Measurements from ENCODE around the gene SHISA6.

SHISA6 gene

DNA sequence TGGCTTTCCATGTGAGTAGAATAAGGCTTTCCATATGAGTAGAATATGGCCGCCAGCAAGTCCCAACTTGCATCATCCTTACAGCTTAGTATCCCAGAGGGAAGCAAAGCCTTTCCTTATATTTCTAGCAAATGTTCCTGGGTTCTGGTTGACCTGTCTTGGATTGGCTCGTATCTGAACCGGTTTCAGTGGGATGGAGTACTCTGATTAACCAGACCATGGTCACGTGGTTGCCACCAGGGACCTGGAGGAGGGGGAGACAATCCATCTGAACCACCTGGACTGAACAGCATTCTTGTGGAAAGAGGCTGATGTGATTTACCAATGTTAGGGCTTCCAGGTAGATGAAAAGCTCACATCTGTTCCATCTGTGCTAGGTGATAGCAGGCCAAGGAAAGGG is 89.0 kb downstream of the SHISA6 start:
- TF ChIP-seq, protein P1, sequence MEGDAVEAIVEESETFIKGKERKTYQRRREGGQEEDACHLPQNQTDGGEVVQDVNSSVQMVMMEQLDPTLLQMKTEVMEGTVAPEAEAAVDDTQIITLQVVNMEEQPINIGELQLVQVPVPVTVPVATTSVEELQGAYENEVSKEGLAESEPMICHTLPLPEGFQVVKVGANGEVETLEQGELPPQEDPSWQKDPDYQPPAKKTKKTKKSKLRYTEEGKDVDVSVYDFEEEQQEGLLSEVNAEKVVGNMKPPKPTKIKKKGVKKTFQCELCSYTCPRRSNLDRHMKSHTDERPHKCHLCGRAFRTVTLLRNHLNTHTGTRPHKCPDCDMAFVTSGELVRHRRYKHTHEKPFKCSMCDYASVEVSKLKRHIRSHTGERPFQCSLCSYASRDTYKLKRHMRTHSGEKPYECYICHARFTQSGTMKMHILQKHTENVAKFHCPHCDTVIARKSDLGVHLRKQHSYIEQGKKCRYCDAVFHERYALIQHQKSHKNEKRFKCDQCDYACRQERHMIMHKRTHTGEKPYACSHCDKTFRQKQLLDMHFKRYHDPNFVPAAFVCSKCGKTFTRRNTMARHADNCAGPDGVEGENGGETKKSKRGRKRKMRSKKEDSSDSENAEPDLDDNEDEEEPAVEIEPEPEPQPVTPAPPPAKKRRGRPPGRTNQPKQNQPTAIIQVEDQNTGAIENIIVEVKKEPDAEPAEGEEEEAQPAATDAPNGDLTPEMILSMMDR (IDR thresholded peaks at IDR 0.05; ENCODE audit: extremely low read depth, missing control alignments) = no peak
- no peak for DNase-seq (ENCODE audit: low spot score)

DNA sequence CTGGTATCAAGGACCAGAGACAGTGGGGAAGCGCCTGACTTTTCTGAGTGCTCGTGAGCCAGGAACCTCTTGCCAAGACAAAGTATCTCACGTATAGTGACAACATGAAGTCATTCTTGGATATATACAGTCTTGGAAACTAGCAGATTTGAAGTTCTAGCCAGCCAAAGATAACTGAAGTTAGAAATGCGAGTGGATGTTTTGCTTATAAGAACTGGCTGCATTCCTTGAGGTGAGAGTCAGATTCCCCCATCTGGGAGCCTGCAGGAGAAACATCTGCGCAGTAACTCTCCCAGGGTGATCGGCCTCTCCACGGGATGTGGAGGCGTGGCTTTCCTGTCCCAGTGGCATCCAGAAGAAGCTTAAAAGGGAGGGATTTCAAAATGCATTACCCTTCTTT is 89.8 kb downstream of the SHISA6 start:
- TF ChIP-seq, protein P1 (IDR thresholded peaks at IDR 0.05; ENCODE audit: extremely low read depth, missing control alignments) = no peak
- DNase-seq (ENCODE audit: low spot score) = no peak

DNA sequence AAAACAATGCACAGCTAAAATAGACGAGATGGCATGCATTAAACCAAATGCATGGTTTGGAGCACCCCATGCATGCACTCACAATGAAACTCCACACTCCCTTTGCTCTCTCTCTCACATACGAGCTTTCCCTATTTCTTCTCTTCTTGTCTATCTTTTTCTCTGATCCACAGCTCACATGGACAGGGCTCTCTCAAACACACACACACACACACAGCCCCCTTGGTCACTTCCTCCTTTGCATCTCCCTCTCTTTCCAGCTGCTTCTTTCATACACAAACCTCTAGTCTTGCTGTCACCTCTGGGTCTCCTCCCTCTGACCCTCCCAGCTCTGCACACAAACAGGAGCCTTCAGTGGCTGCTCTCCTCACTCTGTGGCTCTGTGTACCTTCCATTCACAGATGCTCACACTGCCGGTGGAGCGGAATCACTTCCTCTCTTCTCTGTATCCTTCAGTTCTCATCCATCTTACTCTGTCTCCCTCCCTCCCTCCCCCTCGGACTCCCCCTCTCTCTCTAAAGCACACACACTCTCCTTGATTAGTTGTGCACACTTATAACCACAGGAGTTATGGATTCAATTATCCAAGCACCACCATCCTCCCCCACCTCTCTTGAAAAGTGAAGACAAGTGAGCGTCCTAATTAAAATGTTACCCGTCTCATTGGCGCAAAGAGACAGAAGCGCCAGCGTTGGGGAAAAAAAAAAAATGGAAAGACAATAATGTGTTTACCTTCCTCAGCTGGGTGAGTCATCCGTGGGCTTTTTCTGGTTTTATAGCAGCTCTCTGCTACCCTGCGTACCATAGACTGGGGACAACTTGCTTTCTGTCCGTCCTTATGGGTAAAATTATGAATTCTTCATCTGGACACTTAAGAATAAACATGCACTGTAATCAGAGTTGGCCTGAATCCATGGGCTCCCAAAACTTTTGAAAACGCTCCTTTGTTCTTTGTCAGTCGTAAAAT is 90.8 kb downstream of the SHISA6 start:
- DNase-seq (ENCODE audit: low spot score) = no peak
- TF ChIP-seq, protein P1 (IDR thresholded peaks at IDR 0.05; ENCODE audit: extremely low read depth, missing control alignments) = no peak

DNA sequence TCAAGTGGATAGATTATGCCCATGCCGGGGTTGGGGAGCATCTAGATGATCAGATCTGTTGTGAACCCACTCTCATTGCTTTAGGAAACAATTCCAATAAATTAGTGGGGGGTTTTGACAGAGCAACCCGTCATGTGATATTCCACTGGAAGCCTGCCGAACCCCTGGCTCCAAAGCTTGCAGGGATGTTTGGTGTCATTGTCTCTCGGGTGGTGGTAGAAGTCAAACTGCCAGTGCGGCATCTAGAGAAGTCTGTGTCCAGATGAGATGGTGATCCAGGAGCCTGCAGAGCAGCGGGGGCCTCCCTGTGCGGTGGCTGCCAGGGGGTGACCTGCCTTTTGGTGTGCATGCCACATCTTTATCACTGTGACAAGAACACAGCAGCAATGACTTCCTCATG is 91.7 kb downstream of the SHISA6 start:
- no peak for DNase-seq (ENCODE audit: low spot score)
- TF ChIP-seq, protein P1 (IDR thresholded peaks at IDR 0.05; ENCODE audit: extremely low read depth, missing control alignments) = no peak

DNA sequence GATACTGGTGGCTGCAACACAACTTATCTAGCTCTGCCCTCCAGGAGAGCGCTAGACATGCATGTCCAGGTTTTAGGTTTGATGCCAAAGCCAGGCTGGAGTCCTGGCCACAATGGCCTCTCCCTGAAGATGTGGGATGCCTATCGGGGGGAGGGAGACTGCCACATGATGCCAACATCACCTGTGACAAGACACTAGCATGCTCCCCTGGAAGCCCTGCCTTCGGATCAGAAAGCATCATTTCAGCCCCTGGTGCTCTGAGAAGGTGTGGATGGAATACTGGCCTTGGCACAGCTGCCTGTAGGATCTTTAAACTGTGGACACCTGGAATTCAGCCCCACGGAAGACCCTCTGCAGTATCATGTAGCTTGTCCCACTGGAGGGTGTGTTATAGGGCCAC is 93.5 kb downstream of the SHISA6 start:
- no peak for DNase-seq (ENCODE audit: low spot score)
- TF ChIP-seq, protein P1 (IDR thresholded peaks at IDR 0.05; ENCODE audit: extremely low read depth, missing control alignments) = no peak

DNA sequence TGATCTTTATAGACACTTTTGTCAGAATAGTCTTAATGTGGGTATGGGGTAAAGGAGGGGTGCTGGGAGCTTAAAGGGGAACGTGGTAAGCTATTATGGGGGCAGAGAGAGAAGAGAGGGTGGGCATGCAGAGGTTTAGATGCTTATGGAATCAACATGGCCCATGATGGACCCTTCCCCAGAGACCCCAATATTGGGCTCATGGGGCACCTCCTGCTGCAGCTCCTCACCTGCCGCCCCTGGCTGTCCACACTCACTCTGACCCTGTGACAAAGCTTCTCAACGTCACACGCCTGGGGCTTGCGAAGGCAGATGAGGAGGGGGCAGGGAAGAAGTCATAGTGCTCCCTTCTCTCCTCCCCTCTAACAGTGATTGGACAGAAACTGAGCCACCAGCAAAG is 95.3 kb downstream of the SHISA6 start:
- TF ChIP-seq, protein P1 (IDR thresholded peaks at IDR 0.05; ENCODE audit: extremely low read depth, missing control alignments) = no peak
- no peak for DNase-seq (ENCODE audit: low spot score)

DNA sequence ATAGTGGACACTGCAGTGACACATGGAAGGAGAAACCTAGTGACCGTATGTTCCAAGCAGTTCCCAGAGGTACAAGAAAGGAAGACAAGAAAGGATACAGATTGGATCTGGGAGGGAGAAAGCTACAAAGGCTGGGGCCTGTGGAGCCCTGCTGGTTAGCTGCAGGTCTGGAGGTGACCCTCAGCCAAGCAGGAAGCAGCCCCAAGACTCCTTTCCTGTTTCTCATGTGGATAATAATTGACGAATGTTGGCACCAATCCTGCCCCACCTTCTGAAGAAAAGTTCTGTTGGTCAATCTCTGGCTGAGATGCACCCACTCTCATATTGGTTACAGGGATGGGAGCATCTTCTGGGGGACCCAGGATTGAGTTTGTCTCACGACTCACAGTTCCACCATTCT is 99.8 kb downstream of the SHISA6 start:
- no peak for DNase-seq (ENCODE audit: low spot score)
- TF ChIP-seq, protein P1 (IDR thresholded peaks at IDR 0.05; ENCODE audit: extremely low read depth, missing control alignments) = no peak

Data from GM20000 (cell line).